GM19193 (cell line): ENCODE results near the gene CUEDC1.
A peak's percentile ranks its signal among the peaks of the same experiment; 100 is the strongest.

Experiments
- POLR2A ChIP-seq: IDR thresholded peaks from 4 replicates; pipeline ENCODE4 v1.6.1; 2011; ENCODE audit not compliant: insufficient read depth, insufficient read length; ENCODE audit errors: extremely low read depth

CUEDC1 gene

GRCh38 chr17:57852092-57852954 is 102.9 kb downstream of the CUEDC1 start:
- no peak for TF ChIP-seq POLR2A

DNA sequence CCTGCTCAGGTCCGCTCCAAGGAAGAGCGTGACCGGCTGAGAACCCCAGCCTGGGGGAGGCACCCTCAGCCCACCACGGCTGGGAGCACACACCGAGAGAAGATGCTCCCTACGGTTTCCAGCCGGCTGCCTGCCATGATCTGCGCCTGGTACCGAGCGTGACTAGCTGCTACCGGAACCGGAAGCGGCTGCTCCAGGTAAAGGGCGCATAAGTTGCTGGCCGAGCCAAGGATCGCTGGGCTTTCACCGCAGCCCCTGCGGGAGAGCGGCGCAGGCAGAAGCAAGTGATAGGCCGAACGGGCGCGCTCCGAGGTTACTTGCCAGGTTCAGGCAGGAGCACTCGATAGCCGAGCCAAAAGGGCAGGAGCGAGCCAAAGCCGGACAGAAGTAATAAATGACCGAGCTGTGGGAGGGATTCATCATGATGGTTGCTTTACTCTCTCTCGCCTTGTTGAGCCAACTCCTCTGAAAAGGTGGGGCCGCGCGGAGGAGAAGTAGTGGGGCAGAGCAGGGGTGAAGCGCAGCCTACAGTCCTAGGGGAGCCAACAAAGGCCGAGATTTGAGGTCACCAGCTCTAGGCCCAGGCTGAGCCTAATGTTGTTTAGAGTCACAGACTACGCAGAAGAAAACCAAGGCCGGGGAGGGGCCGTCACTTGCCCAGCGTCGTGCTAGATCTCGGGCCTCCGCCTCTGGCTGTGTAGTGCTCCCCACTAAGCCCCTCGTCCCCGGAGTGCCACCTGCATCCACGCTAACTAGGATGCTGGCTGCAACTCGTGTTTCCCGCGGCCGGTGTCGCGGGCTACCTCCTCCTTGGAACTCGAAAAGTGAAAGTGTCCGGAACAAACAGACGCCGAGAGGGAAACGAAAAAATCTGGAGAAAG is 105.1 kb downstream of the CUEDC1 start, which contains the start of gene MRPS23:
Gene MRPS23, minus strand, starts transcription at position 171 of the 881 bp plus-strand sequence. Its CDS starts 34 bp downstream, at position 137.
- TF ChIP-seq POLR2A = peak; percentile 89

GRCh38 chr17:57849163-57849873 is 105.9 kb downstream of the CUEDC1 start:
- TF ChIP-seq POLR2A = no peak

GRCh38 chr17:57842280-57842679 is 112.9 kb downstream of the CUEDC1 start:
- no peak for TF ChIP-seq POLR2A

GRCh38 chr17:57839571-57839923 is 115.7 kb downstream of the CUEDC1 start:
- TF ChIP-seq POLR2A = no peak

DNA sequence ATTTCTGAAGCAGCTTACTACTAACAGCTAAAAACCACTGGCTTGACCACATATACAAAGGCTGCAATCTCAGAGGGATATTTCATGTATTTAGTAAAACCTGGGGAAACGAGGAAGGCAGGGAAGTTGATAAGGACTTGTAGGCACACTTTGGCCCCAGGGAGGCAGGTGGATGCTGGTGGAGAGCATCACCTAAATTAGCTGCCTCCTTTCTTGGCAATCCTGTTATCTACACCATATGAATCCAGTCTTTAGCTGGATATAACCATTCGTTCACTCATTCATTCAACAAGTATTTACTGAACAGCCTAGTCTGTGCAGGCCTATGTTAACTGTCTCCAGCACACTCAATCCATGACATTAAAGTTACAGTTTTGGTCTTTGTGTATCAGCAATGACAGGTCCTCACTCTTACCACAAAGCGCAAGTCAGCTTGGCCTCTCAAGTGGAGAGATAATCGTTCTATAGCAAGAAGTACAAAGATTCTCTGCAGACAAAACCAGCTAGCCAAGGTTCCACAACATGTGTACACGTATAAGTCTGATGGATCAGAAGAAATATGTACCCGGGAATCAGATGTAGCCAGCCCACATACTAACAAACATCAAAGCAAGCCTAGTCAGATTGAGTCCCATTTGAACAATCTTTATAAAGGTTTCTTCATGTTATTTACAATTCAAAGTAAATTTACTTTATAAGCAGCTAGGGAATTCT is 116.2 kb downstream of the CUEDC1 start:
- TF ChIP-seq POLR2A = no peak

- no peak for TF ChIP-seq POLR2A
These were observed 116.8 kb downstream of the CUEDC1 start for GRCh38 chr17:57838453-57838852.

DNA sequence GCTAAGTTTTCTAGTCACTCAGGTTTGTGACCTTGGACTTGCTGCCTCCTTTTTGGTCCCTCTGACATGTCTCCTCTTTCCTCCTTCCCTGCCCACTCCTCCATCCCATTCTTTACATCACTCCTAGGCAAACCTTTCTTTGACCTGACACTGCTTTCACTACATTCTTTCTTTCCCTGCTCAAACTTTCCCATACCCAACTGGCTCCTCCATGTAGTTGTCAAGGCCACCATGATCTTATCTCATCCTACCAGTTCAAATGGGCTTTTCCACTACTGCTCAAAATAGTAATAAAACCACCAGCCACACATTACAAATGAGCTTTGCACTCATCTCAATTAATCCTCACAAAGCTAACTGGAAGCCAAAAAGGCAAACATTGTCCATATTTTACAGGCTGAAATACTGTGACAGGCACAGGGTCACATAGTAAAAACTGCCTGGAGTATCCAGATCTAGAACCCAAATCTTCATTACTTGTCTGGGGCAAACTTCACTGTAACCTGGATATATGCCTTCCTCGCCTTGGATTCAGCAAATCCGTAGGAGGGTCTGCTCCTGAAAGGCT is 119.8 kb downstream of the CUEDC1 start:
- no peak for TF ChIP-seq POLR2A

GRCh38 chr17:57834146-57834741 is 121.0 kb downstream of the CUEDC1 start:
- TF ChIP-seq POLR2A = no peak

DNA sequence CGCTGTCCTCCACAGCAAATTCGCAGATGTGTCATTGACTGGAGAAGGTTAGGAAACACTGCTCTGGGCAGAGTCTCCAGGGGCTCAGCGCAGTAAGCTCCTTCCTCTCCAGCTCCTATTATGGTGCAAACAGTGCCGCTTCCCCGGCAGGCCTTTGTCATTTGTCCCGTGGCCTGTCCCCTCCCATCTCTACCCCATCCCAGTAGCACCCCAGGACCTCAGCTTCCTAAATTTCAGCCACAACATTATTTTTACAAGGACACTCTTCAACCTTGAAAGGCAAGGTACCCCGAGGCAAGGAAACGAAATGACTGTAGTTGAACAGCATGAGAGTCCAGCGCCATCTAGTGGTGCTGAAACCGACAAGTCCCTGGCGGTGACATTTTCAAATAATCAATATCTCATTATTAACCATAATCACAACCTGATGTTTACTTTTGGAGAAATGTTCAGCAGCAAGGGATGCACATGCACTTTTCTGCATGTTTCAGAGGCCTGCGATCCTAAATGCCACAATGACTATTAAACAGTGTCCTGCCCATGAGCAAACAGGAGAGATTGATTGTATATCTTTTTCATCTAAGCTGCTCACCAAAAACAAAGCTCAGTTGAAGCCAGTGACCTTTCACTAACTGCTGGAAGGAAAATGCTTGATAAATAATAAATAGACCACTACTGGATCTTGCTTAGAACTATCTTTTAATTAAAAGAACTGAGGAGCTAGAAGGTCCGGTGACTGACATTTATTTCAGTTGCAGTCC is 121.9 kb downstream of the CUEDC1 start:
- no peak for TF ChIP-seq POLR2A

- no peak for TF ChIP-seq POLR2A
These were observed 122.7 kb downstream of the CUEDC1 start for GRCh38 chr17:57832314-57833178.

DNA sequence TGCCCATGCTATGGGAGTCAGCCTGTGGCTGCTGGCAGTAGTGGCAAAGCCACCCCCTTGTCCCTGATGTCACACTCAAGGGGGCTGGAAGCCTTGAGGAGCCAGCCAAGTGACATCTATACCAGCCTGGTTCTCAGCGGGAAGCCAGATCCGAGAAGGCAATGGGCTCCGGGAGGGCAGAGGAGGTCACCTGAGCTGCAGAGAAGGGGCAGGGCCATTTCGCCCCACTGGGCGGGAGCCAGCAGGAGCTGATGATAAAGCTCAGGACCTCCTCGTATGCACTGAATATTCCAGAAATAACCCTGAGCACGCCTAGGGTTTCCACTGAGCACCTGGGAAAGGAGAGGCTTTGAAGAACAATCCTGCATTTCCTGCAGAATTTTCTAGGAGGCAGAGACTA is 124.3 kb downstream of the CUEDC1 start:
- TF ChIP-seq POLR2A = no peak
